ENCODE measurements around the gene KLK6.
A peak's percentile ranks its signal among the peaks of the same experiment; 100 is the strongest.

KLK6 gene

DNA sequence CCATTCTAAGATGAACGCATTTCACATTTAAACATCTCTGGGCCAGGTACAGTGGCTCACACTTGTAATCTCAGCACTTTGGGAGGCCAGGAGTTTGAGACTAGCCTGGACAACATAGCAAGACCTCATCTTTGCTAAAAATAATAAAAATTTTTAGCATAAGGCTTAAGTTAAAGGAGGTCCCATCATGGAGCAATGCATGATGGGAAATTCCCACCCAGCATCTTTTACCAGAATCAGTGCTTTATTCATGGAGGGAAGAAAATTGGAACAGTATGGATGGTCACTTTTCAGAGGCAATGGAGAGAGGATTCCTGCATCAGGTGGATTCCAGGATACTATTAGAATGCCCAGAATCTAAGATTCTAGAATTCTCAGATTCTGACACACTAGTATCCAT is 35.9 kb upstream of the KLK6 start:
- Mint-ChIP-seq H3K27me3 (ENCODE audit: low read depth) (peaks cover 32% of the 10 kb centered on the region), H3K36me3 (ENCODE audit: low read depth) (no peaks in the 10 kb centered on the region), H3K4me3 (no peak overlapping the region), H3K27ac (no peak overlapping the region), H3K9me3 (no peaks in the 10 kb centered on the region), H3K4me1 (peaks cover 13% of the 10 kb centered on the region)
- TF ChIP-seq, protein P1, sequence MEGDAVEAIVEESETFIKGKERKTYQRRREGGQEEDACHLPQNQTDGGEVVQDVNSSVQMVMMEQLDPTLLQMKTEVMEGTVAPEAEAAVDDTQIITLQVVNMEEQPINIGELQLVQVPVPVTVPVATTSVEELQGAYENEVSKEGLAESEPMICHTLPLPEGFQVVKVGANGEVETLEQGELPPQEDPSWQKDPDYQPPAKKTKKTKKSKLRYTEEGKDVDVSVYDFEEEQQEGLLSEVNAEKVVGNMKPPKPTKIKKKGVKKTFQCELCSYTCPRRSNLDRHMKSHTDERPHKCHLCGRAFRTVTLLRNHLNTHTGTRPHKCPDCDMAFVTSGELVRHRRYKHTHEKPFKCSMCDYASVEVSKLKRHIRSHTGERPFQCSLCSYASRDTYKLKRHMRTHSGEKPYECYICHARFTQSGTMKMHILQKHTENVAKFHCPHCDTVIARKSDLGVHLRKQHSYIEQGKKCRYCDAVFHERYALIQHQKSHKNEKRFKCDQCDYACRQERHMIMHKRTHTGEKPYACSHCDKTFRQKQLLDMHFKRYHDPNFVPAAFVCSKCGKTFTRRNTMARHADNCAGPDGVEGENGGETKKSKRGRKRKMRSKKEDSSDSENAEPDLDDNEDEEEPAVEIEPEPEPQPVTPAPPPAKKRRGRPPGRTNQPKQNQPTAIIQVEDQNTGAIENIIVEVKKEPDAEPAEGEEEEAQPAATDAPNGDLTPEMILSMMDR (IDR thresholded peaks at IDR 0.05; ENCODE audit: unreplicated experiment in 3 of 3): no peak

DNA sequence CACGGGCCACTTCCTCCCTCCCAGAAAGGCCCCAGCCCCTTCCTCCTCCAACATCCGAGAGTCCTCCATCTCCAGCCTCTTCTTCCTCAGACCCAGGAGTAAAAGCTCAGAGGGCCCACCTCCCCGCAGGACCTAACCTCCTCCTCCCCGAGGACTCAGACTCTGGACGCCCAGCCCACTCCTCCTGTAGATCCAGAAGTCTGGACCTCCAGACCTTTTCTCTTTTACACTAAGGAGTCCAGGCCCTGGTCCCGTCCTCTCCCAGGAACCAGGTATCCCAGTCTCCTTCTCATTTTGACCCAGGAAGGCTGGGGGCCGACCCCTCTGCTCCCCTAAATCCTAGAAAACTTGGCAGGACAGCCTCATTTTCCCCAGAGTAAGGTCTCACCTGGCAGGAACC is 33.9 kb upstream of the KLK6 start:
- no peak overlapping the region for H3K4me3 Mint-ChIP-seq
- no peaks in the 10 kb centered on the region for H3K9me3 Mint-ChIP-seq
- H3K4me1 Mint-ChIP-seq: peaks cover 13% of the 10 kb centered on the region
- no peak overlapping the region for H3K27ac Mint-ChIP-seq
- H3K36me3 Mint-ChIP-seq (ENCODE audit: low read depth): no peaks in the 10 kb centered on the region
- TF ChIP-seq, protein P1 (IDR thresholded peaks at IDR 0.05; ENCODE audit: unreplicated experiment in 3 of 3): no peak
- peaks cover 26% of the 10 kb centered on the region for H3K27me3 Mint-ChIP-seq (ENCODE audit: low read depth)

DNA sequence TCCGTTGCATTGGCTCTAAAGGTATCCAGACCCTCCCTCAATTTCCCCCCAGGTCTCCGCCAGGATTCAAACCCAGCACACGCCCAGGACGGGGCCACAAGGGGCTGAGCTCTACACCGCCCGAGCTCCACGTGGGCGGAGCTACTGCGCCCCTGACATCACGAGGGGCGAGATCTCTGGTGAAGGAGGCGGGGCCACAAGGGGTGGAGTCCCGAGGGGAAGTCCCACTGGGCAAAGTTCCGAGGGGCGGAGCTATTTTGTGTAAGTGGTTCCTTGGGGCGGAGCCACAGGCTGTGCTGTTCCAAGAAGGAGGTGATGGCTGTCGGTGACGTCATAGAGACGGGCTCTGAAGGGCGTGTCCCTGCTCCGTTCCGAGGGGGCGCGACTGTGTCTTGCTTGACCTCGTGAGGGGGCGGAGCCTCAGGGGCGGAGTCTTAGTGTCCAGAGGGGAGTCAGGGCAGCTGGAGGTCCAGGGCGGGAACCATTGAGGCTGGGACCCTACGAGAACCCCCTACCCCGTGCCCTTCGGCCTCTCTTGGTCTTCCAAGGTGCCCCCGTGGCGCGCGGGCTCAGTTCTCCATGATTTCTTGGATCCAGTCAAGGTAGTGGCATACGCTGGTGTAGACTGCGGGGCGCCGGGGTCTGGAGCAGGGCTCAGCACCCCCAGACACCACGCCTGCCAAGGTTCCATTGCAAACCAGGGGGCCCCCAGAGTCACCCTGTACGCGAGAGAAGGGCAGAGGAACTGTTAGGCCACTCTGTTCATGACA is 33.3 kb upstream of the KLK6 start:
- H3K27me3 Mint-ChIP-seq (ENCODE audit: low read depth): peaks cover 31% of the 10 kb centered on the region
- peaks cover 13% of the 10 kb centered on the region for H3K4me1 Mint-ChIP-seq
- TF ChIP-seq, protein P1 (IDR thresholded peaks at IDR 0.05; ENCODE audit: unreplicated experiment in 3 of 3): no peak
- H3K36me3 Mint-ChIP-seq (ENCODE audit: low read depth): no peaks in the 10 kb centered on the region
- H3K4me3 Mint-ChIP-seq: peak overlapping the region in 1 of 3 experiments; percentile 63
- H3K27ac Mint-ChIP-seq: peak overlapping the region in 2 of 3 experiments; percentile 53 to 76
- H3K9me3 Mint-ChIP-seq: no peaks in the 10 kb centered on the region

DNA sequence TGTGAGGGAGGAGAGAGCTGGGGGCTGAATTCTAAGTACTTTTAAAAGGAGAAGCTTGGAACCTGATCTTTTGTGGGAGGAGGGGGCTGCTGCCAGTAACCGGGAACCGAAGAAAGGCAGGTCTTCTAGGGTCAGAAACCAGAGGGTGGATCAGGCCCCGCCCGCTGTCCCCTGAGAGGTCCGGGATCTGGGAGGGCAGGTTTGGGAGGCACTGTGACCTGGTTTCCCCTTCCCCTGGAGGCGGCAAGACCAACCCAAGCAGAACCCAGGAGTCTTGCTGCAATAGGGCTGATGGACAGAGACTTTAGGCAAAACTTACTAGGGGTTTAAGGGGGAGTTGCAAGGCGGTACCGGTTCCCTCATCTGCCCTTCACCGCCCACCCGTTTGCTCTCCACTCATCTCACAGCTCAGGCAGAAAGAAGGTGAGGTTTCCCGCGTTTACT is 32.7 kb upstream of the KLK6 start:
- Mint-ChIP-seq H3K4me1 (peaks cover 13% of the 10 kb centered on the region), H3K9me3 (no peaks in the 10 kb centered on the region), H3K27me3 (ENCODE audit: low read depth) (peaks cover 28% of the 10 kb centered on the region), H3K4me3 (peak overlapping the region in 2 of 3 experiments; percentile 21 to 63), H3K27ac (peak overlapping the region; percentile 53 to 76 (median 66)), H3K36me3 (ENCODE audit: low read depth) (no peaks in the 10 kb centered on the region)
- TF ChIP-seq, protein P1 (IDR thresholded peaks at IDR 0.05; ENCODE audit: unreplicated experiment in 3 of 3): no peak

DNA sequence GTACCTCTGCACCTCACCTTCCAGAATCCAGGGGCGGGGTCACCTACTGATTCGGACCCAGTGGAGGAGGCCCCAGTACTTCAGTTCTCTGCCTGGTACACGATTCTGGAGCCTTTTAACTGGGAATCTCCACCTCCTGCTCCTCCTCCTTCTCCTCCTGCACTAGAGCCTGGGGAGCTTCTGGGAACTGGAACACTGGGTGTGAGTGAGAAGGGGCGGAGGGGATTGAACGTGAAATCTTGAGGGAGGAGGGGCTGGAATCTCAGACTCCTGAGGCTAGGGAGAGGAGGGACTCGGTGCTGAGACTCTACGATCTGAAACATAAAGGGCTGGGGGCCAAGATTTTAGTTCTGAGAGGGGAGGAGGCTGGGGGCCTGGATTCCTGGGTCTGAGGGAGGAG is 32.1 kb upstream of the KLK6 start, which contains the start of gene KLK8:
Gene KLK8, minus strand, starts transcription at position 90 of the 400 bp plus-strand sequence. CDS start 437 bp downstream, outside the sequence.
- H3K36me3 Mint-ChIP-seq (ENCODE audit: low read depth): no peaks in the 10 kb centered on the region
- H3K27me3 Mint-ChIP-seq (ENCODE audit: low read depth): peaks cover 29% of the 10 kb centered on the region
- peak within 1 kb of the TSS; percentile 21 to 63 (median 60) for H3K4me3 Mint-ChIP-seq
- H3K9me3 Mint-ChIP-seq: no peaks in the 10 kb centered on the region
- TF ChIP-seq, protein P1 (IDR thresholded peaks at IDR 0.05; ENCODE audit: unreplicated experiment in 3 of 3): no peak
- peaks cover 13% of the 10 kb centered on the region for H3K4me1 Mint-ChIP-seq
- H3K27ac Mint-ChIP-seq: peak within 1 kb of the TSS; percentile 53 to 76 (median 66)

Measured in nephron (organoid).